ENCODE data around the gene TRMU. TPM values are rescaled to one million over a fixed set of nuclear protein-coding genes. Genes with fewer than 3 reads are reported as not detected.

Gene TRMU
- total and polyA plus RNA-seq, 2 donors (not counting 3 experiments of a cell fraction or from before 2014, with no cell fraction given) = 42.4 to 65.7 TPM

GRCh38 chr22:46394622-46395021 lies 59.1 kb downstream of the TRMU start:
- Histone ChIP-seq H3K27me3 (ENCODE audit: control insufficient read depth in 2 of 2, insufficient read depth in 2 of 2, low read length in 2 of 2) (no peaks in the 10 kb centered on the region), H3K4me1 (ENCODE audit: control insufficient read depth, extremely low read depth, insufficient read depth, low read length) (no peaks in the 10 kb centered on the region), H3K79me2 (ENCODE audit: control insufficient read depth, insufficient read depth, low read length) (no peaks in the 10 kb centered on the region), H3K9me3 (replicated peaks; ENCODE audit: control insufficient read depth, insufficient read depth, low read length) (no peaks in the 10 kb centered on the region), H3K36me3 (ENCODE audit: control insufficient read depth in 2 of 2, extremely low read depth in 1 of 2, insufficient read depth in 2 of 2, low read length in 2 of 2) (no peaks in the 10 kb centered on the region), H2AFZ (ENCODE audit: low read depth, low read length) (no peak overlapping the region), H3K4me3 (replicated peaks in 1 of 3; ENCODE audit: insufficient read depth in 1 of 3, low read depth in 1 of 3, low read length in 3 of 3) (no peak overlapping the region), H3K4me2 (ENCODE audit: insufficient read depth, low read length) (no peak overlapping the region), H3K9me1 (replicated peaks; ENCODE audit: control insufficient read depth, extremely low read depth, insufficient read depth, low read length) (no peaks in the 10 kb centered on the region), H3K27ac (ENCODE audit: insufficient read depth, low read depth, low read length) (no peak overlapping the region), H4K20me1 (replicated peaks; ENCODE audit: control insufficient read depth, extremely low read depth, insufficient read depth, low read length) (no peaks in the 10 kb centered on the region), H3K9ac (replicated peaks; ENCODE audit: extremely low read depth, insufficient read depth, low read length) (no peak overlapping the region)
- no peak for FAIRE-seq
- CTCF ChIA-PET = interaction anchor here (0.6 to 1.7 kb wide), 2 partner anchors 27 to 217 kb away, joined by 3 to 5 read pairs; no protein-coding TSS in a partner anchor
- DNase-seq (ENCODE audit: low read depth, low spot score) = no peak
- no peak for TF ChIP-seq POLR2AphosphoS5 (IDR thresholded peaks at IDR 0.05; ENCODE audit: insufficient read depth, low read depth, low read length)
- no peak for TF ChIP-seq CTCF (IDR thresholded peaks at IDR 0.05; ENCODE audit: extremely low read depth in 1 of 2, insufficient read depth in 1 of 2, low read depth in 1 of 2, low read length in 2 of 2)
- no peak for TF ChIP-seq MAX (IDR thresholded peaks at IDR 0.05; ENCODE audit: insufficient read depth, insufficient read length)
- no peak for TF ChIP-seq EZH2 (IDR thresholded peaks at IDR 0.05; ENCODE audit: borderline replicate concordance, low read depth, low read length, severe bottlenecking)
- no peak for TF ChIP-seq FOS (IDR thresholded peaks at IDR 0.05; ENCODE audit: borderline replicate concordance, insufficient read depth, low read length)
- no peak for TF ChIP-seq JUN (IDR thresholded peaks at IDR 0.05; ENCODE audit: borderline replicate concordance, insufficient read depth, insufficient read length, low read depth)
- no peak for TF ChIP-seq GATA2 (IDR thresholded peaks at IDR 0.05; ENCODE audit: insufficient read depth, insufficient read length, low read depth, low read length)
- TF ChIP-seq POLR2A (IDR thresholded peaks at IDR 0.05; ENCODE audit: low read depth, low read length) = no peak
- TF ChIP-seq MYC (IDR thresholded peaks at IDR 0.05; ENCODE audit: low read depth, low read length) = no peak
- intact Hi-C loops (cut with micrococcal nuclease) (no loop called here), dilution Hi-C loops (cut with MboI; ENCODE audit: extremely low pct_ligation_motif_present, low sequenced_read_pairs) (no loop called here)
- POLR2A ChIA-PET = no interaction called here
- BruUV-seq (replicated peaks) = no TSS peak

All from endothelial cell of umbilical vein (primary cell).